H1 (cell line): ENCODE data around the gene MYO5B. TPM values are rescaled to one million over a fixed set of nuclear protein-coding genes. Genes with fewer than 3 reads are reported as not detected.

Experiments used
- ASH2L ChIP-seq: fragments of 200-600, 300-600 bp; sonication (generic); IDR thresholded peaks from one replicate; pipeline ENCODE4 v1.7.1; 2017; ENCODE audit warnings: low read length
- EZH2 ChIP-seq: fragments of 200-600 bp; sonication (generic); IDR thresholded peaks from 2 replicates; pipeline ENCODE4 v1.7.1; 2012; ENCODE audit warnings: low read depth, mild to moderate bottlenecking, moderate library complexity, low read length, inconsistent platforms; ENCODE audit not compliant: severe bottlenecking
- JUN ChIP-seq: IDR thresholded peaks from 2 replicates; pipeline ENCODE4 v1.6.1; 2011; ENCODE audit warnings: low read depth, mild to moderate bottlenecking, improper control_type of control experiment, low read length
- KDM5A ChIP-seq: fragments of 200-600 bp; IDR thresholded peaks from 2 replicates; pipeline ENCODE4 v1.7.1; 2012; ENCODE audit warnings: mild to moderate bottlenecking, low read length, inconsistent platforms, mixed read lengths
- NANOG ChIP-seq: IDR thresholded peaks from 2 replicates; pipeline ENCODE4 v1.6.1; 2011; ENCODE audit warnings: low read length, low read depth, mild to moderate bottlenecking, inconsistent platforms; ENCODE audit not compliant: insufficient read depth, poor library complexity, severe bottlenecking
- POLR2A ChIP-seq, 2 experiments: IDR thresholded peaks; 1 replicate in 1 of 2; 2 replicates in 1 of 2; pipeline ENCODE4 v1.6.1; 2011; ENCODE audit warnings: low read depth in 2 of 2, low read length in 2 of 2, mild to moderate bottlenecking in 2 of 2; ENCODE audit errors: control extremely low read depth in 1 of 2
- POLR2AphosphoS5 ChIP-seq: IDR thresholded peaks from 2 replicates; pipeline ENCODE4 v1.6.1; 2011; ENCODE audit warnings: low read depth, low read length
- RAD21 ChIP-seq, 2 experiments: IDR thresholded peaks in 1 of 2; conservative IDR thresholded peaks in 1 of 2; 2 replicates each; pipeline ENCODE4 v1.6.1; 2011; ENCODE audit warnings: low read depth in 2 of 2, low read length in 2 of 2, improper control_type of control experiment in 1 of 2, inconsistent platforms in 1 of 2, mild to moderate bottlenecking in 1 of 2, moderate library complexity in 1 of 2
- polyA plus RNA-seq, 7 experiments: library from polyadenylated mRNA; depleted of rRNA in 3 of 7; stranded (reverse) in 5 of 7; unstranded in 2 of 7; fragments of >200 nt in 5 of 7; fragments of 200-250 nt in 2 of 7; gene quantifications; 1 replicate in 5 of 7; 2 replicates in 1 of 7; 4 replicates in 1 of 7; pipeline versions ENCODE4 v1.2.1 to v1.2.3, GENCODE V29; 2011 to 2013; ENCODE audit warnings: missing spikeins in 2 of 7, mixed read lengths in 2 of 7
- total RNA-seq: library from RNA; stranded (reverse); fragmentation: NEBNext Ultra II Directional; extraction: Animal tissue kit (Norgen Biotek cat#: 25700); gene quantifications from 2 replicates; pipeline ENCODE4 v1.2.1, GENCODE V29; 2021
- TF ChIP-seq, protein P1 (sequence below): fragments of 300-600 bp; sonication (generic); IDR thresholded peaks from 2 replicates; pipeline ENCODE4 v1.7.1; 2012; ENCODE audit warnings: low read length, moderate library complexity, mild to moderate bottlenecking, inconsistent platforms; ENCODE audit not compliant: insufficient replicate concordance

The MYO5B gene
- total and polyA plus RNA-seq, 2 of the 8 experiments (the other 6 are each of a cell fraction or from before 2014, with no cell fraction given) = 6.4 to 7.7 TPM

DNA sequence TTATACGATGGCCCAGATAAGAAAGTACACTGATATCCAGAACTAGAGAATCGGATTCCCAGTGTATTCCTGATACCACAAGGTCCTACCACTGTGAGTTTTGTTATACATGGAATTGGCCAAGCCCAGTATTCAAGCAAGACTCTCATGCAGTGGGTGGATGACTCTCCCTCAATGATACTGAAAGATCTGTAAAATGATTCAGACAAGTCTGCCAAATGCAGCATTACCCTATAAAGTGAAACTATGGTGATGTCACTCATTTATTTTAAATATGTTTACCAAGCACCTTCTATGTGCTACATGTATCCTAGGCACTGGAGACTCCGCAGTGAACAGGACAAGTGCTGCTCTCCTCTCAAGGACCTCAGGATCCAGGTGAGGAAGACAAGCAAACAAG, 22.6 kb downstream of the MYO5B start (continued):
- TF ChIP-seq, protein P1, sequence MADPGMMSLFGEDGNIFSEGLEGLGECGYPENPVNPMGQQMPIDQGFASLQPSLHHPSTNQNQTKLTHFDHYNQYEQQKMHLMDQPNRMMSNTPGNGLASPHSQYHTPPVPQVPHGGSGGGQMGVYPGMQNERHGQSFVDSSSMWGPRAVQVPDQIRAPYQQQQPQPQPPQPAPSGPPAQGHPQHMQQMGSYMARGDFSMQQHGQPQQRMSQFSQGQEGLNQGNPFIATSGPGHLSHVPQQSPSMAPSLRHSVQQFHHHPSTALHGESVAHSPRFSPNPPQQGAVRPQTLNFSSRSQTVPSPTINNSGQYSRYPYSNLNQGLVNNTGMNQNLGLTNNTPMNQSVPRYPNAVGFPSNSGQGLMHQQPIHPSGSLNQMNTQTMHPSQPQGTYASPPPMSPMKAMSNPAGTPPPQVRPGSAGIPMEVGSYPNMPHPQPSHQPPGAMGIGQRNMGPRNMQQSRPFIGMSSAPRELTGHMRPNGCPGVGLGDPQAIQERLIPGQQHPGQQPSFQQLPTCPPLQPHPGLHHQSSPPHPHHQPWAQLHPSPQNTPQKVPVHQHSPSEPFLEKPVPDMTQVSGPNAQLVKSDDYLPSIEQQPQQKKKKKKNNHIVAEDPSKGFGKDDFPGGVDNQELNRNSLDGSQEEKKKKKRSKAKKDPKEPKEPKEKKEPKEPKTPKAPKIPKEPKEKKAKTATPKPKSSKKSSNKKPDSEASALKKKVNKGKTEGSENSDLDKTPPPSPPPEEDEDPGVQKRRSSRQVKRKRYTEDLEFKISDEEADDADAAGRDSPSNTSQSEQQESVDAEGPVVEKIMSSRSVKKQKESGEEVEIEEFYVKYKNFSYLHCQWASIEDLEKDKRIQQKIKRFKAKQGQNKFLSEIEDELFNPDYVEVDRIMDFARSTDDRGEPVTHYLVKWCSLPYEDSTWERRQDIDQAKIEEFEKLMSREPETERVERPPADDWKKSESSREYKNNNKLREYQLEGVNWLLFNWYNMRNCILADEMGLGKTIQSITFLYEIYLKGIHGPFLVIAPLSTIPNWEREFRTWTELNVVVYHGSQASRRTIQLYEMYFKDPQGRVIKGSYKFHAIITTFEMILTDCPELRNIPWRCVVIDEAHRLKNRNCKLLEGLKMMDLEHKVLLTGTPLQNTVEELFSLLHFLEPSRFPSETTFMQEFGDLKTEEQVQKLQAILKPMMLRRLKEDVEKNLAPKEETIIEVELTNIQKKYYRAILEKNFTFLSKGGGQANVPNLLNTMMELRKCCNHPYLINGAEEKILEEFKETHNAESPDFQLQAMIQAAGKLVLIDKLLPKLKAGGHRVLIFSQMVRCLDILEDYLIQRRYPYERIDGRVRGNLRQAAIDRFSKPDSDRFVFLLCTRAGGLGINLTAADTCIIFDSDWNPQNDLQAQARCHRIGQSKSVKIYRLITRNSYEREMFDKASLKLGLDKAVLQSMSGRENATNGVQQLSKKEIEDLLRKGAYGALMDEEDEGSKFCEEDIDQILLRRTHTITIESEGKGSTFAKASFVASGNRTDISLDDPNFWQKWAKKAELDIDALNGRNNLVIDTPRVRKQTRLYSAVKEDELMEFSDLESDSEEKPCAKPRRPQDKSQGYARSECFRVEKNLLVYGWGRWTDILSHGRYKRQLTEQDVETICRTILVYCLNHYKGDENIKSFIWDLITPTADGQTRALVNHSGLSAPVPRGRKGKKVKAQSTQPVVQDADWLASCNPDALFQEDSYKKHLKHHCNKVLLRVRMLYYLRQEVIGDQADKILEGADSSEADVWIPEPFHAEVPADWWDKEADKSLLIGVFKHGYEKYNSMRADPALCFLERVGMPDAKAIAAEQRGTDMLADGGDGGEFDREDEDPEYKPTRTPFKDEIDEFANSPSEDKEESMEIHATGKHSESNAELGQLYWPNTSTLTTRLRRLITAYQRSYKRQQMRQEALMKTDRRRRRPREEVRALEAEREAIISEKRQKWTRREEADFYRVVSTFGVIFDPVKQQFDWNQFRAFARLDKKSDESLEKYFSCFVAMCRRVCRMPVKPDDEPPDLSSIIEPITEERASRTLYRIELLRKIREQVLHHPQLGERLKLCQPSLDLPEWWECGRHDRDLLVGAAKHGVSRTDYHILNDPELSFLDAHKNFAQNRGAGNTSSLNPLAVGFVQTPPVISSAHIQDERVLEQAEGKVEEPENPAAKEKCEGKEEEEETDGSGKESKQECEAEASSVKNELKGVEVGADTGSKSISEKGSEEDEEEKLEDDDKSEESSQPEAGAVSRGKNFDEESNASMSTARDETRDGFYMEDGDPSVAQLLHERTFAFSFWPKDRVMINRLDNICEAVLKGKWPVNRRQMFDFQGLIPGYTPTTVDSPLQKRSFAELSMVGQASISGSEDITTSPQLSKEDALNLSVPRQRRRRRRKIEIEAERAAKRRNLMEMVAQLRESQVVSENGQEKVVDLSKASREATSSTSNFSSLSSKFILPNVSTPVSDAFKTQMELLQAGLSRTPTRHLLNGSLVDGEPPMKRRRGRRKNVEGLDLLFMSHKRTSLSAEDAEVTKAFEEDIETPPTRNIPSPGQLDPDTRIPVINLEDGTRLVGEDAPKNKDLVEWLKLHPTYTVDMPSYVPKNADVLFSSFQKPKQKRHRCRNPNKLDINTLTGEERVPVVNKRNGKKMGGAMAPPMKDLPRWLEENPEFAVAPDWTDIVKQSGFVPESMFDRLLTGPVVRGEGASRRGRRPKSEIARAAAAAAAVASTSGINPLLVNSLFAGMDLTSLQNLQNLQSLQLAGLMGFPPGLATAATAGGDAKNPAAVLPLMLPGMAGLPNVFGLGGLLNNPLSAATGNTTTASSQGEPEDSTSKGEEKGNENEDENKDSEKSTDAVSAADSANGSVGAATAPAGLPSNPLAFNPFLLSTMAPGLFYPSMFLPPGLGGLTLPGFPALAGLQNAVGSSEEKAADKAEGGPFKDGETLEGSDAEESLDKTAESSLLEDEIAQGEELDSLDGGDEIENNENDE = no peak
- no peak for TF ChIP-seq NANOG
- TF ChIP-seq POLR2A (IDR thresholded peaks at IDR 0.05; ENCODE audit: control extremely low read depth in 1 of 2, low read depth in 2 of 2, low read length in 2 of 2) = no peak
- no peak for TF ChIP-seq POLR2AphosphoS5
- TF ChIP-seq EZH2 = no peak
- no peak for TF ChIP-seq RAD21 (IDR thresholded peaks at IDR 0.05 in 1 of 2, conservative IDR thresholded peaks at IDR 0.05 in 1 of 2; ENCODE audit: low read depth in 2 of 2, low read length in 2 of 2)
- TF ChIP-seq KDM5A = no peak
- no peak for TF ChIP-seq JUN
- TF ChIP-seq ASH2L = no peak
